H9 (cell line): ENCODE measurements around the gene RPL36A. TPM values are rescaled to one million over a fixed set of nuclear protein-coding genes. Genes with fewer than 3 reads are reported as not detected.

ENCODE experiments used
- DNase-seq: peaks from one replicate; pipeline ENCODE4 v3.0.0-alpha.2; 2017
- H2AFZ ChIP-seq: one replicate; pipeline ENCODE4 v1.6.1; 2013; ENCODE audit warnings: mild to moderate bottlenecking, low read length, control low read depth, moderate library complexity
- H2AK5ac ChIP-seq: 2 replicates; pipeline ENCODE4 v1.6.1; 2013; ENCODE audit warnings: low read length, control low read depth, mixed read lengths; ENCODE audit not compliant: insufficient read length
- H2BK120ac ChIP-seq: one replicate; pipeline ENCODE4 v1.6.1; 2013; ENCODE audit warnings: low read depth, mild to moderate bottlenecking, low read length, control low read depth, inconsistent platforms; ENCODE audit not compliant: poor library complexity, severe bottlenecking
- H2BK12ac ChIP-seq: 2 replicates; pipeline ENCODE4 v1.6.1; 2013; ENCODE audit warnings: low read length, control low read depth, mixed read lengths, low read depth; ENCODE audit not compliant: insufficient read length
- H2BK15ac ChIP-seq: 2 replicates; pipeline ENCODE4 v1.6.1; 2013; ENCODE audit warnings: low read depth, low read length, control low read depth
- H2BK20ac ChIP-seq: one replicate; pipeline ENCODE4 v1.6.1; 2013; ENCODE audit warnings: low read depth, mild to moderate bottlenecking, low read length, control low read depth, inconsistent platforms; ENCODE audit not compliant: poor library complexity, severe bottlenecking
- H2BK5ac ChIP-seq: 2 replicates; pipeline ENCODE4 v1.6.1; 2013; ENCODE audit warnings: low read length, control low read depth, mixed read lengths; ENCODE audit not compliant: insufficient read length
- H3K14ac ChIP-seq: 2 replicates; pipeline ENCODE4 v1.6.1; 2013; ENCODE audit warnings: low read length, control low read depth; ENCODE audit not compliant: insufficient read depth
- H3K18ac ChIP-seq: 2 replicates; pipeline ENCODE4 v1.6.1; 2013; ENCODE audit warnings: low read depth, mild to moderate bottlenecking, mixed read lengths, low read length, control low read depth; ENCODE audit not compliant: insufficient read length
- H3K23ac ChIP-seq: 2 replicates; pipeline ENCODE4 v1.6.1; 2013; ENCODE audit warnings: low read length, control low read depth, mixed read lengths, low read depth; ENCODE audit not compliant: insufficient read length
- H3K23me2 ChIP-seq: 2 replicates; pipeline ENCODE4 v1.6.1; 2013; ENCODE audit warnings: low read depth, mild to moderate bottlenecking, mixed read lengths, low read length, control low read depth; ENCODE audit not compliant: insufficient read length, poor library complexity, severe bottlenecking
- H3K27ac ChIP-seq: 2 replicates; pipeline ENCODE4 v1.5.1; 2013; ENCODE audit warnings: low read length, control low read depth, mixed read lengths, low read depth; ENCODE audit not compliant: insufficient read length
- H3K27me3 ChIP-seq: 2 replicates; pipeline ENCODE4 v1.6.1; 2013; ENCODE audit warnings: low read length, control low read depth, inconsistent platforms; ENCODE audit not compliant: insufficient read depth
- H3K4ac ChIP-seq: 2 replicates; pipeline ENCODE4 v1.6.1; 2013; ENCODE audit warnings: low read depth, mild to moderate bottlenecking, control low read depth, inconsistent platforms, low read length, moderate library complexity
- H3K4me1 ChIP-seq: 2 replicates; pipeline ENCODE4 v1.6.1; 2013; ENCODE audit warnings: low read length, control low read depth, inconsistent platforms; ENCODE audit not compliant: insufficient read depth
- H3K4me2 ChIP-seq: 2 replicates; pipeline ENCODE4 v1.6.1; 2013; ENCODE audit warnings: low read length, control low read depth, mixed read lengths; ENCODE audit not compliant: insufficient read length, insufficient read depth
- H3K56ac ChIP-seq: 2 replicates; pipeline ENCODE4 v1.6.1; 2013; ENCODE audit warnings: low read depth, mild to moderate bottlenecking, mixed read lengths, low read length, control low read depth; ENCODE audit not compliant: insufficient read length
- H3K79me1 ChIP-seq: 2 replicates; pipeline ENCODE4 v1.6.1; 2013; ENCODE audit warnings: low read depth, mild to moderate bottlenecking, moderate library complexity, low read length, control low read depth, inconsistent platforms; ENCODE audit not compliant: insufficient read depth, poor library complexity, severe bottlenecking
- H3K79me2 ChIP-seq: 2 replicates; pipeline ENCODE4 v1.6.1; 2013; ENCODE audit warnings: low read length, control low read depth, inconsistent platforms; ENCODE audit not compliant: insufficient read depth
- H3K9ac ChIP-seq: 2 replicates; pipeline ENCODE4 v1.6.1; 2013; ENCODE audit warnings: low read length, control low read depth, mixed read lengths; ENCODE audit not compliant: insufficient read length; ENCODE audit errors: extremely low read depth
- H3K9me3 ChIP-seq: one replicate; pipeline ENCODE4 v1.6.1; 2013; ENCODE audit warnings: low read depth, low read length, inconsistent platforms; ENCODE audit not compliant: control insufficient read depth
- H3T11ph ChIP-seq: one replicate; pipeline ENCODE4 v1.6.1; 2013; ENCODE audit warnings: mild to moderate bottlenecking, low read length, control low read depth, inconsistent platforms
- H4K20me1 ChIP-seq: one replicate; pipeline ENCODE4 v1.6.1; 2013; ENCODE audit not compliant: control insufficient read depth, insufficient read length, insufficient read depth
- H4K5ac ChIP-seq: 2 replicates; pipeline ENCODE4 v1.6.1; 2013; ENCODE audit warnings: low read depth, mild to moderate bottlenecking, mixed read lengths, low read length, control low read depth; ENCODE audit not compliant: insufficient read length
- H4K8ac ChIP-seq: replicated peaks from 2 replicates; pipeline ENCODE4 v1.6.1; 2013; ENCODE audit warnings: low read length, control low read depth, mixed read lengths, low read depth; ENCODE audit not compliant: insufficient read length
- H4K91ac ChIP-seq: 2 replicates; pipeline ENCODE4 v1.6.1; 2013; ENCODE audit warnings: low read depth, mild to moderate bottlenecking, moderate library complexity, mixed read lengths, low read length, control low read depth; ENCODE audit not compliant: insufficient read length
- H3K27ac Mint-ChIP-seq, 3 experiments: 2 replicates in 2 of 3; 3 replicates in 1 of 3; pipeline ENCODE4 v1.8.0; 2020 to 2021; ENCODE audit warnings: mixed read lengths in 3 of 3, mild to moderate bottlenecking in 1 of 3, moderate library complexity in 1 of 3
- H3K27me3 Mint-ChIP-seq: 2 replicates; pipeline ENCODE4 v1.8.0; 2021; ENCODE audit warnings: low read depth, mild to moderate bottlenecking, moderate library complexity, mixed read lengths
- H3K36me3 Mint-ChIP-seq, 3 experiments: 2 replicates in 2 of 3; 3 replicates in 1 of 3; pipeline ENCODE4 v1.8.0; 2020 to 2021; ENCODE audit warnings: low read depth in 3 of 3, mixed read lengths in 3 of 3; ENCODE audit not compliant: insufficient read depth in 1 of 3
- H3K4me1 Mint-ChIP-seq, 2 experiments: 2 replicates each; pipeline ENCODE4 v1.8.0; 2020; ENCODE audit warnings: mixed read lengths in 2 of 2
- H3K4me3 Mint-ChIP-seq, 2 experiments: 2 replicates in 1 of 2; 3 replicates in 1 of 2; pipeline ENCODE4 v1.8.0; 2020 to 2021; ENCODE audit warnings: mild to moderate bottlenecking in 2 of 2, mixed read lengths in 2 of 2, moderate library complexity in 1 of 2
- H3K9me3 Mint-ChIP-seq, 2 experiments: 2 replicates in 1 of 2; 3 replicates in 1 of 2; pipeline ENCODE4 v1.8.0; 2020; ENCODE audit warnings: mild to moderate bottlenecking in 2 of 2, mixed read lengths in 2 of 2, moderate library complexity in 1 of 2
- total RNA-seq: library from RNA; stranded (reverse); gene quantifications from 2 replicates; pipeline ENCODE4 v1.2.1, GENCODE V29; 2021
- TF ChIP-seq, protein P1 (sequence below): fragments of 200-600 bp; sonication (generic); conservative IDR thresholded peaks from 3 replicates; pipeline ENCODE4 v1.8.0; 2021; ENCODE audit warnings: antibody characterized with exemption, mild to moderate bottlenecking

RPL36A gene
- total RNA-seq, 1 experiment from 2014 or later: 428 TPM

DNA sequence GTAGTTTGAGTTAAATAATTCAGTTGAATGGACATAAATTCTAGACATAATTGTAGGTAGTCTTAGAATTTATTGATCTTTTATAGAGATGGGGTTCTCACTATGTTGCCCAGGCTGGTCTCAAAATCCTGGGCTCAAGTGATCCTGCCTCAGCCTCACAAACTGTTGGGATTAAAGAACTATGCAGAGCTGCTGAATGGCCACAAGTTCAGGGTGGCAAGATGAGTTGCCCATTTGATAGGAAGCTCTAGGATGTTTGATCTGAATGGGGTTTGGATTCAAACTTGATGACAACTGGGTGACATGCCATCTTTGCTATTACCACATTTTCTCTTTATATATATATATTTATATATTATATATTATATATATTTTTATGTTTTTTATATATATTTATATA lies 3.6 kb downstream of the RPL36A start:
- Histone ChIP-seq H3K18ac (no peak overlapping the region), H3K4me2 (no peak overlapping the region), H2BK20ac (no peak overlapping the region), H3T11ph (no peak overlapping the region), H3K9ac (no peak overlapping the region), H2BK5ac (no peak overlapping the region), H2AFZ (no peak overlapping the region), H3K4ac (no peak overlapping the region), H3K27me3 (no peaks in the 10 kb centered on the region), H3K23me2 (no peaks in the 10 kb centered on the region), H3K4me1 (no peaks in the 10 kb centered on the region; the same call in 1 of the 2 replicates), H3K9me3 (peaks cover 24% of the 10 kb centered on the region), H2BK15ac (no peak overlapping the region), H3K79me2 (no peaks in the 10 kb centered on the region), H3K56ac (no peak overlapping the region), H3K23ac (no peak overlapping the region), H3K79me1 (no peaks in the 10 kb centered on the region), H4K91ac (no peak overlapping the region), H4K8ac (no peak overlapping the region), H2AK5ac (no peak overlapping the region), H4K5ac (no peak overlapping the region), H3K27ac (no peak overlapping the region), H3K14ac (no peak overlapping the region), H2BK12ac (no peak overlapping the region), H2BK120ac (no peak overlapping the region), H4K20me1 (no peaks in the 10 kb centered on the region)
- Mint-ChIP-seq H3K4me3 (no peak overlapping the region; a peak in 1 of 5 replicates), H3K36me3 (peaks cover 32 to 51% (median 46%) of the 10 kb centered on the region in 3 experiments), H3K27me3 (no peaks in the 10 kb centered on the region; the same call in 1 of the 2 replicates), H3K27ac (no peak overlapping the region), H3K9me3 (peaks cover 59% of the 10 kb centered on the region in 2 experiments), H3K4me1 (peaks cover 7 to 9% of the 10 kb centered on the region in 2 experiments; a peak in 2 of 4 replicates)
- no peak for DNase-seq
- TF ChIP-seq, protein P1, sequence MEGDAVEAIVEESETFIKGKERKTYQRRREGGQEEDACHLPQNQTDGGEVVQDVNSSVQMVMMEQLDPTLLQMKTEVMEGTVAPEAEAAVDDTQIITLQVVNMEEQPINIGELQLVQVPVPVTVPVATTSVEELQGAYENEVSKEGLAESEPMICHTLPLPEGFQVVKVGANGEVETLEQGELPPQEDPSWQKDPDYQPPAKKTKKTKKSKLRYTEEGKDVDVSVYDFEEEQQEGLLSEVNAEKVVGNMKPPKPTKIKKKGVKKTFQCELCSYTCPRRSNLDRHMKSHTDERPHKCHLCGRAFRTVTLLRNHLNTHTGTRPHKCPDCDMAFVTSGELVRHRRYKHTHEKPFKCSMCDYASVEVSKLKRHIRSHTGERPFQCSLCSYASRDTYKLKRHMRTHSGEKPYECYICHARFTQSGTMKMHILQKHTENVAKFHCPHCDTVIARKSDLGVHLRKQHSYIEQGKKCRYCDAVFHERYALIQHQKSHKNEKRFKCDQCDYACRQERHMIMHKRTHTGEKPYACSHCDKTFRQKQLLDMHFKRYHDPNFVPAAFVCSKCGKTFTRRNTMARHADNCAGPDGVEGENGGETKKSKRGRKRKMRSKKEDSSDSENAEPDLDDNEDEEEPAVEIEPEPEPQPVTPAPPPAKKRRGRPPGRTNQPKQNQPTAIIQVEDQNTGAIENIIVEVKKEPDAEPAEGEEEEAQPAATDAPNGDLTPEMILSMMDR: no peak
